HG03521 (cell line): ENCODE measurements around the gene FGF12.
"Not testable (repeated sequence)": the region's sequence is repeated elsewhere in the genome, so short reads cannot be mapped to it uniquely, and the experiment has no call there.

Experiments used
- ATAC-seq: cut with Tn5 transposase; IDR thresholded peaks from one replicate; pipeline ENCODE4 v1.9.1; 2021; ENCODE audit warnings: mild to moderate bottlenecking, moderate library complexity; ENCODE audit not compliant: unreplicated experiment

The FGF12 gene

GRCh38 chr3:192727032-192727847, at the start of gene FGF12:
Gene FGF12 (minus strand): TSS chr3:192727541.
- no peak for ATAC-seq

GRCh38 chr3:192774341-192774740, 47.0 kb upstream of the FGF12 start:
- ATAC-seq: not testable (repeated sequence)

- ATAC-seq: no peak
These were observed 45.0 kb upstream of the FGF12 start for GRCh38 chr3:192772240-192772894.

- no peak for ATAC-seq
These were observed 31.3 kb upstream of the FGF12 start for GRCh38 chr3:192758654-192759053.

GRCh38 chr3:192751148-192751547, 23.8 kb upstream of the FGF12 start:
- ATAC-seq: no peak

GRCh38 chr3:192750201-192750600, 22.9 kb upstream of the FGF12 start:
- no peak for ATAC-seq

GRCh38 chr3:192747746-192748145, 20.4 kb upstream of the FGF12 start:
- ATAC-seq: no peak

- ATAC-seq: no peak
These were observed 19.8 kb upstream of the FGF12 start for GRCh38 chr3:192747145-192747544.

GRCh38 chr3:192745150-192745549, 17.8 kb upstream of the FGF12 start:
- no peak for ATAC-seq

GRCh38 chr3:192744604-192745003, 17.3 kb upstream of the FGF12 start:
- ATAC-seq: not testable (repeated sequence)

GRCh38 chr3:192737506-192737905, 10.2 kb upstream of the FGF12 start:
- no peak for ATAC-seq

- no peak for ATAC-seq
These were observed 3.9 kb upstream of the FGF12 start for GRCh38 chr3:192731233-192731632.

- ATAC-seq: no peak
These were observed 956 bp downstream of the FGF12 start for GRCh38 chr3:192726385-192726784.

GRCh38 chr3:192719964-192720363, 7.4 kb downstream of the FGF12 start:
- ATAC-seq: no peak

GRCh38 chr3:192718156-192718555, 9.2 kb downstream of the FGF12 start:
- no peak for ATAC-seq

GRCh38 chr3:192715126-192715525, 12.2 kb downstream of the FGF12 start:
- ATAC-seq: no peak

GRCh38 chr3:192711126-192711525, 16.2 kb downstream of the FGF12 start:
- not testable (repeated sequence) for ATAC-seq

- ATAC-seq: no peak
These were observed 17.0 kb downstream of the FGF12 start for GRCh38 chr3:192710366-192710765.

GRCh38 chr3:192706272-192706671, 21.1 kb downstream of the FGF12 start:
- ATAC-seq: no peak

GRCh38 chr3:192700885-192701284, 26.5 kb downstream of the FGF12 start:
- ATAC-seq: no peak

GRCh38 chr3:192696943-192697587, 30.3 kb downstream of the FGF12 start:
- ATAC-seq: no peak
